Mesothelial cell of epicardium (in vitro differentiated cells): ENCODE data around the gene TBC1D8. TPM values are rescaled to one million over a fixed set of nuclear protein-coding genes. Genes with fewer than 3 reads are reported as not detected.
A peak's percentile ranks its signal among the peaks of the same experiment; 100 is the strongest.
"Not testable (repeated sequence)": the region's sequence is repeated elsewhere in the genome, so short reads cannot be mapped to it uniquely, and the experiment has no call there.

Experiments
- DNase-seq, 2 experiments: peaks; one replicate each; pipeline ENCODE4 v3.0.0; 2021; ENCODE audit warnings: low spot score in 2 of 2; ENCODE audit not compliant: unreplicated experiment in 2 of 2
- H3K27ac Mint-ChIP-seq: 2 replicates; pipeline ENCODE4 v1.8.0; 2021; ENCODE audit warnings: mixed read lengths
- H3K27me3 Mint-ChIP-seq: 2 replicates; pipeline ENCODE4 v1.8.0; 2021; ENCODE audit warnings: low read depth, mixed read lengths
- H3K36me3 Mint-ChIP-seq: 2 replicates; pipeline ENCODE4 v1.8.0; 2021; ENCODE audit warnings: mixed read lengths
- H3K4me1 Mint-ChIP-seq: 2 replicates; pipeline ENCODE4 v1.8.0; 2021; ENCODE audit warnings: mixed read lengths
- H3K4me3 Mint-ChIP-seq: 2 replicates; pipeline ENCODE4 v1.8.0; 2021; ENCODE audit warnings: mild to moderate bottlenecking, moderate library complexity, mixed read lengths
- H3K9me3 Mint-ChIP-seq: 2 replicates; pipeline ENCODE4 v1.8.0; 2021; ENCODE audit warnings: mixed read lengths
- total RNA-seq: library from RNA; stranded (reverse); gene quantifications from 3 replicates; pipeline ENCODE4 v1.2.1, GENCODE V29; 2021
- TF ChIP-seq, protein P1 (sequence below): fragments of 200-600 bp; sonication (generic); IDR thresholded peaks from one replicate; pipeline ENCODE4 v1.5.0; 2021; ENCODE audit warnings: antibody characterized with exemption; ENCODE audit not compliant: unreplicated experiment

Gene TBC1D8
- total RNA-seq, 1 donor from 2014 or later: 12.7 TPM

DNA sequence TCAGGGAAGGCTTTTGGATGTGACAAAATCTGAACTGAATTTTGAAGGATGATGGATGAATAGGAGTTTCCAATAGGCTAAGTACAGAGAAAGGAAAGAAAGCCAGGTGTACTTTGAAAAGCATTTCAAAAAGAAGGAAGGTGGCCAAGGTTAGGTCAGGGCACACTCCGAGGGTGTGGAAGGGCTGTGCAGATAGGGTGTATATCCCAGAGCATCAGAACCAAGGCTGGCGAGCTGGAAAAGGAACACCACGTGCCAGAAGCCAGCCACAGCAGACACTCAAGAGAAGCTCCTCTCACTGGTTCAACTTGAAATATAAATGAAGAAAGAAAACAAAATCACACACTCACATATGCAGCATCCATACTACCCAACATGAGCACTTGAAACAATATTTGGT, 98.1 kb downstream of the TBC1D8 start:
- no peak for DNase-seq
- H3K27ac Mint-ChIP-seq: no peak overlapping the region
- TF ChIP-seq, protein P1, sequence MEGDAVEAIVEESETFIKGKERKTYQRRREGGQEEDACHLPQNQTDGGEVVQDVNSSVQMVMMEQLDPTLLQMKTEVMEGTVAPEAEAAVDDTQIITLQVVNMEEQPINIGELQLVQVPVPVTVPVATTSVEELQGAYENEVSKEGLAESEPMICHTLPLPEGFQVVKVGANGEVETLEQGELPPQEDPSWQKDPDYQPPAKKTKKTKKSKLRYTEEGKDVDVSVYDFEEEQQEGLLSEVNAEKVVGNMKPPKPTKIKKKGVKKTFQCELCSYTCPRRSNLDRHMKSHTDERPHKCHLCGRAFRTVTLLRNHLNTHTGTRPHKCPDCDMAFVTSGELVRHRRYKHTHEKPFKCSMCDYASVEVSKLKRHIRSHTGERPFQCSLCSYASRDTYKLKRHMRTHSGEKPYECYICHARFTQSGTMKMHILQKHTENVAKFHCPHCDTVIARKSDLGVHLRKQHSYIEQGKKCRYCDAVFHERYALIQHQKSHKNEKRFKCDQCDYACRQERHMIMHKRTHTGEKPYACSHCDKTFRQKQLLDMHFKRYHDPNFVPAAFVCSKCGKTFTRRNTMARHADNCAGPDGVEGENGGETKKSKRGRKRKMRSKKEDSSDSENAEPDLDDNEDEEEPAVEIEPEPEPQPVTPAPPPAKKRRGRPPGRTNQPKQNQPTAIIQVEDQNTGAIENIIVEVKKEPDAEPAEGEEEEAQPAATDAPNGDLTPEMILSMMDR: no peak
- no peaks in the 10 kb centered on the region for H3K4me1 Mint-ChIP-seq
- H3K9me3 Mint-ChIP-seq: no peaks in the 10 kb centered on the region
- H3K36me3 Mint-ChIP-seq: peaks cover 28% of the 10 kb centered on the region
- no peak overlapping the region for H3K4me3 Mint-ChIP-seq
- H3K27me3 Mint-ChIP-seq: no peaks in the 10 kb centered on the region

GRCh38 chr2:101052147-101052546, 99.0 kb downstream of the TBC1D8 start:
- H3K4me1 Mint-ChIP-seq: no peaks in the 10 kb centered on the region
- no peak overlapping the region for H3K27ac Mint-ChIP-seq
- TF ChIP-seq, protein P1: no peak
- no peaks in the 10 kb centered on the region for H3K27me3 Mint-ChIP-seq
- no peaks in the 10 kb centered on the region for H3K9me3 Mint-ChIP-seq
- H3K36me3 Mint-ChIP-seq: peaks cover 18% of the 10 kb centered on the region
- H3K4me3 Mint-ChIP-seq: no peak overlapping the region
- DNase-seq: no peak

DNA sequence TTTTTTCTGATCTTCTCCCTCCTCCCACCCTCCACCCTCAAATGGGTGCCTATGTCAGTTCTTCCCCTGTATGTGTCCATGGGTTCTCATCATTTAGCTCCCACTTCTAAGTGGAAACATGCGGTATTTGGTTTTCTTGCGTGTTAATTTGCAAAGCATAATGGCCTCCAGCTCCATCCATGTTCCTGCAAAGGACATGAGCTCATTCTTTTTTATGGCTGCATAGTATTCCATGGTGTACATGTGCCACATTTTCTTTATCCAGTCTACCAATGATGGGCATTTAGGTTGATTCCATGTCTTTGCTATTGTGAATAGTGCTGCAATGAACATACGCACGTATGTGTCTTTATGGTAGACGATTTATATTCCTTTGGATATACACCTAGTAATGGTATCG, 100.3 kb downstream of the TBC1D8 start:
- H3K27me3 Mint-ChIP-seq, H3K9me3 Mint-ChIP-seq, H3K4me3 Mint-ChIP-seq, H3K4me1 Mint-ChIP-seq, DNase-seq, H3K27ac Mint-ChIP-seq: not testable (repeated sequence)
- H3K36me3 Mint-ChIP-seq: peaks cover 16% of the 10 kb centered on the region

- no peak for DNase-seq
- peaks cover 13% of the 10 kb centered on the region for H3K36me3 Mint-ChIP-seq
- TF ChIP-seq, protein P1: no peak
- no peaks in the 10 kb centered on the region for H3K9me3 Mint-ChIP-seq
- no peaks in the 10 kb centered on the region for H3K27me3 Mint-ChIP-seq
- H3K27ac Mint-ChIP-seq: no peak overlapping the region
- H3K4me1 Mint-ChIP-seq: no peaks in the 10 kb centered on the region
- H3K4me3 Mint-ChIP-seq: no peak overlapping the region
Observed at GRCh38 chr2:101048756-101049155, 102.4 kb downstream of the TBC1D8 start.

DNA sequence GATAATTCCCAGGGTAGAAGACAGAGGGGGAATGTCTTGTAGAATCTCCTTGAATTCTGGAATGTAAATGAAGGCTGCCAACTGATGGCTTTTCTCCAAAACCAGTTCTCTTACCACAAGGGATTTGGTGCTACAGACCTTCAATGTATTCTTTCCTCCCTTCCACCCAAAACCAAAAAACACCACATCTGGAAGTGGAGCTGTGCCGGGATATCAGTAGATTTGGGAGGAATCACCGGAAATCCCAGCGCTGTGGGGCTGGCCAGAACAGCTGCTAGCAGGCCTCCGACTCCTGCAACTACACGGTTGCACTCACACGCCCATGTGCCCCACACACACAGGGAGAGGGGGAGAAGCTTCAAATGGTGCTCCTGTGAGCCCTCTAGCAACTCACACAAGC, 103.4 kb downstream of the TBC1D8 start:
- Mint-ChIP-seq H3K4me1 (no peaks in the 10 kb centered on the region), H3K9me3 (no peaks in the 10 kb centered on the region), H3K27ac (peak overlapping the region; percentile 53)

DNA sequence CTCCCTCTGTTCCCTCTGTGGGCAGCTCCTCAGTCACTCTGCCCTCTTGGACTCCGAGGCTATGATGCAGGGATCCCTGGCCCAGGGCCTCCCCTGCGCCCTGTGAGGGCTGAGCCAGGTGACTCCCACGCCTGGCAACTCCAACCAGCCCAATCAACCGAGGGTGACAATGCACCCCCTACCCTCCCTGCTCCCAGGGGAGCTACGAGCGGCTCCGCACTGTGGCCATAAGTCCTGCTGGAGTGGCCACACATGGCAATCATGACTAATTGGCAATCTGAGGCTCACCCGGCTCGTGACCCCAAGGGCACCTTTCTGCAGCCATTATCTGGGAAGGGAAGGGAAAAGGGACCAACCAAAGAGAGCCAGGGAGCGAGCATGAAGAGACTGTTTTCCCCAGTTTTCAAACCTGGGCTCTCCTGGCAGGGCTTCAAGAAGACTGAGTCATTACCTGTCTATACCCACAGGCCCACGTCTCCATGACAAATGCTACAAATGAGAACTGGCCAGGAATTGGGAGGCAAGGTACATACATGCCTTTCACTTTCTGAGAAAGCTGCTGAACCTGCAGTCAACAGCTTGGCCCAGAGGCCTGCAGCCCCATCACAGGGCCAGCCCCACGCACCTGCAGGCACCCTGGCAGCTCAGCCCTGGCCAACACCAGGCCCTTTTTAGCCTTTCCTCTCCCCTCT, 104.0 kb downstream of the TBC1D8 start:
- H3K4me1 Mint-ChIP-seq: no peaks in the 10 kb centered on the region
- no peak overlapping the region for H3K4me3 Mint-ChIP-seq
- TF ChIP-seq, protein P1: no peak
- H3K9me3 Mint-ChIP-seq: no peaks in the 10 kb centered on the region
- H3K27ac Mint-ChIP-seq: no peak overlapping the region
- H3K27me3 Mint-ChIP-seq: no peaks in the 10 kb centered on the region
- peaks cover 13% of the 10 kb centered on the region for H3K36me3 Mint-ChIP-seq
- DNase-seq: no peak

More for the DNA sequence above, 103.4 kb downstream of the TBC1D8 start:
- DNase-seq: no peak
- TF ChIP-seq, protein P1: no peak
- Mint-ChIP-seq H3K27me3 (no peaks in the 10 kb centered on the region), H3K36me3 (peaks cover 13% of the 10 kb centered on the region), H3K4me3 (no peak overlapping the region)
